ENCODE results near the gene PRCC. TPM values are rescaled to one million over a fixed set of nuclear protein-coding genes. Genes with fewer than 3 reads are reported as not detected.

PRCC gene
- total and polyA plus RNA-seq, 12 donors, result 32.1 to 56.9 (median 44.2) TPM

DNA sequence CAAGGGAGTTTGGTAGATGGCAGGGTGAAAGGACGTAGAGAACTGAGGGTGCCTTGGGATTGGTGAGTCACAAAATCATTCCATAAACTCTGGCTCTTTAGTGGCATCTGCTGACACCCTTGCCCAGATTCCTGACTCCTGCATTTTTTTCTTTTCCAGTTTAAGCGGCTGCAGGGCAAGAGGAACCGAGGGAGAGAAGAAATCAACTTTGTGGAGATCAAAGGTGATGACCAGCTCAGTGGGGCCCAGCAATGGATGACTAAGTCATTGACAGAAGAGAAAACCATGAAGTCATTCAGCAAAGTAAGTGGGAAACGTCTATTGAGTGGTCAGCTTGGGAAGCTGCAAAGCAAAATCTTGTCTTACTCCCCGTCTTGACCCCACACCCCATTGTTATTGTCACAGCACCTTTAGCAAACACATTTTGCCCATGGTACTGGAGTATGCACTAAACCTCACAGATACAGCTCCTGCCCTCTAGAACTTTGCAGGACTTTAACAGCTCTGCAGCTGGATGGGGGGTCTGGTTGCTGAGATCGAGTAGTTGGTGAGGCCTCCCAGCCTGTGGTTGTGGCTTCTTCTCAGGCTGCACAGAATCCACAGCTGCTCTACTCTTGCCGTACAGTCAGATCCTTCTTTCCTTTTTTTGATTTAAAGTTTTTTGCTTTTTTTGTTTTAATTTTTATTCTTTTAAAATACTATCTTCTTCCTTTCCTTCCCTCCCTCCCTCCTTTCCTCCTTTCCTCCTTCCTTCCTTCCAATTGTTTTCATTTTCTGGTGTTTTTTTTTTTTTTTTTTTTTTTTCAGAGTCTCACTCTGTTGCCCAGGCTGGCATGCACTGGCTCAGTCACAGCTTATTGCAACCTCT lies 27.4 kb downstream of the PRCC start:
- H3K4me3 ChIP-seq, result no peak overlapping the region
- intact Hi-C loops (cut with DNase I), result loop anchor here in 1 of 10 donors (5.0 kb wide), 1 partner anchor 68 kb away; the partner anchor contains the start of gene NTRK1
- no peaks in the 10 kb centered on the region for H3K27me3 ChIP-seq
- ATAC-seq (no peak), DNase-seq (no peak)
- no peaks in the 10 kb centered on the region for H3K4me1 ChIP-seq
- no peaks in the 10 kb centered on the region for H3K9me3 ChIP-seq
- no peak overlapping the region for H3K27ac ChIP-seq
- TF ChIP-seq, protein P1, sequence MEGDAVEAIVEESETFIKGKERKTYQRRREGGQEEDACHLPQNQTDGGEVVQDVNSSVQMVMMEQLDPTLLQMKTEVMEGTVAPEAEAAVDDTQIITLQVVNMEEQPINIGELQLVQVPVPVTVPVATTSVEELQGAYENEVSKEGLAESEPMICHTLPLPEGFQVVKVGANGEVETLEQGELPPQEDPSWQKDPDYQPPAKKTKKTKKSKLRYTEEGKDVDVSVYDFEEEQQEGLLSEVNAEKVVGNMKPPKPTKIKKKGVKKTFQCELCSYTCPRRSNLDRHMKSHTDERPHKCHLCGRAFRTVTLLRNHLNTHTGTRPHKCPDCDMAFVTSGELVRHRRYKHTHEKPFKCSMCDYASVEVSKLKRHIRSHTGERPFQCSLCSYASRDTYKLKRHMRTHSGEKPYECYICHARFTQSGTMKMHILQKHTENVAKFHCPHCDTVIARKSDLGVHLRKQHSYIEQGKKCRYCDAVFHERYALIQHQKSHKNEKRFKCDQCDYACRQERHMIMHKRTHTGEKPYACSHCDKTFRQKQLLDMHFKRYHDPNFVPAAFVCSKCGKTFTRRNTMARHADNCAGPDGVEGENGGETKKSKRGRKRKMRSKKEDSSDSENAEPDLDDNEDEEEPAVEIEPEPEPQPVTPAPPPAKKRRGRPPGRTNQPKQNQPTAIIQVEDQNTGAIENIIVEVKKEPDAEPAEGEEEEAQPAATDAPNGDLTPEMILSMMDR (IDR thresholded peaks at IDR 0.05), result no peak
- WGBS, 2 donors, result 78 to 87% methylated on average over 7 of the region's 7 CpGs
- peaks cover 5 to 100% (median 73%) of the 10 kb centered on the region in 9 donors for H3K36me3 ChIP-seq

DNA sequence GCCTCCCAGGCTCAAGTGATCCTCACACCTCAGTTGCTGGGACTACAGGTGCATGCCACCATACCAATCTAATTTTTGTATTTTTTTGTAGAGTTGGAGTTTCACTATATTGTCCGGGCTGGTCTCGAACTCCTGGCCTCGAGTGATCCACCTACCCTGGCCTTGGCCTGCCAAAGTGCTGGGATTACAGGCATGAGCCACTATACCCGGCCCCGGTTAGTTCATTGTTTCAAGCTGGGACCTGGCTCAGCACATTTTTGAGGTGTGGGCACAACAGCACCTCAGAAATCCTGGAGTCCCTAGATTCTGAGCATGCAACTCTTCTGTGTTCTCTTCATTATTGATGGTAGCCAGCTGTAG lies 28.0 kb downstream of the PRCC start:
- Histone ChIP-seq H3K4me3 (no peak overlapping the region), H3K27me3 (no peaks in the 10 kb centered on the region), H3K9me3 (no peaks in the 10 kb centered on the region), H3K4me1 (peaks cover 0 to 5% (median 1%) of the 10 kb centered on the region in 9 donors), H3K27ac (no peak overlapping the region), H3K36me3 (peaks cover 5 to 100% (median 68%) of the 10 kb centered on the region in 9 donors)
- DNase-seq (no peak), ATAC-seq (no peak)
- intact Hi-C loops (cut with DNase I), result loop anchor here in 1 of 10 donors (5.0 kb wide), 1 partner anchor 67 kb away; the partner anchor contains the start of gene NTRK1
- TF ChIP-seq, protein P1 (IDR thresholded peaks at IDR 0.05), result no peak
- WGBS, 2 donors, result 95 to 96% methylated on average over 5 of the region's 5 CpGs

DNA sequence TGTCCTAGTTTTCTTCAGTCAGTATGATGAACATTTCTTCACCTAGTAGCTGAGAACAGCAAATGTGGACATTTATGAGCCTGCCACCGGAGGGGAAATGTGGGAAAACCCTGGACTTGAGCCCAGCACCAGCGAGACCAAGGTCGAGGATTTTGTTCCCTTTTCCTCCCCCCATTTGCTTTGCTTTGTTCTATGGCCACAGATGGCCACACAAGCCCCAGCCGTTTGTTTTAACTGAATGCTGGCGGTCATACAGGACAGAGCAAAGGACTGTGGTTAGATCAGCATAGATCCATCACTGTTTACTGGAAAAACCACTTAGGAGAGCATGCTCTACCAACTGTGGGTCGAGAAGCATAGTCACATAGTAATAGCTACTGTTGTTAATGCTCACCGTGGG lies 28.5 kb downstream of the PRCC start:
- peaks cover 5 to 100% (median 70%) of the 10 kb centered on the region in 9 donors for H3K36me3 ChIP-seq
- 56 to 61% methylated on average over 7 of the region's 7 CpGs for whole genome bisulfite sequencing, 2 donors
- no peaks in the 10 kb centered on the region for H3K27me3 ChIP-seq
- no peak overlapping the region for H3K4me3 ChIP-seq
- H3K27ac ChIP-seq, result no peak overlapping the region
- H3K9me3 ChIP-seq, result no peaks in the 10 kb centered on the region
- H3K4me1 ChIP-seq, result peaks cover under 1 to 10% (median 5%) of the 10 kb centered on the region in 9 donors
- TF ChIP-seq, protein P1 (IDR thresholded peaks at IDR 0.05), result no peak
- DNase-seq, result no peak
- no peak for ATAC-seq
- intact Hi-C loops (cut with DNase I), result loop anchor here in 2 of 10 donors (2.0 to 5.0 kb wide), 2 partner anchors 67 to 95 kb away; partner anchors contain the start of gene NTRK1 (in 1 of the 2)

DNA sequence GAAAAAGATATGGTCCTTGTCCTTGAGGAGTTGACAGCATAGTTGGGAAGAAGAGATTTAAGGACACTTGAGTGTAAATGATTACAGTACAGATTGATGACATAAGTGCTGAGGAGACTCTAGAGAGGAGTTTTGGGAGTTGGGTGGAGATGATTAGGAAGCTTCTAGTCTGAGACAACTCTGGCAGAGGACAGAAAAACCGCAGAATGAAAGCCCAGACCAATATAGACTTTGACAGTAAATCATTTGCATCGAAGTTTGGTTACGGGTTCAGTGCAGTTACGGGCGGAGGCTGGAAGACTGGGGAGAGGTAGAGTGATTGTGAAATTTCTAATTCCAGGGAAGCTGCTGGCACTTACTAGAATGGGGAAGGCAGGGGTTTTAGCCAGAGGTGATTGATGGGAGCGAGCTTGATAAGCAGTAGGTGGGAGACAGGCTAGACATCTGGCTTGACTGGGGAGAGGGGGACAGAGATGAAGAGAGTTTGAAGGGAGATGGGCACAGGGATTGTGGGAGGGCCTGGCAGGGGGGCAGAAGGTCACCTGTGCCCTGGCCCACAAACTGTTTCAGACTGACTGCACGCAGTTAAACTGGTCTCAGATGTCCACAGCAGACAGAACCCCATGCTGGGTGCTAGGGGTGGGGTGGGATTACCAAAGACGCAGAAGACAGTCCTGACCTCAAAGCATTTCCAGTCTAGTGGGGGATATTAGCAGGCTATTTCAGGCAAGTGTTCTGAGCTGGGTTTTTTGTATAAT lies 29.2 kb downstream of the PRCC start:
- Histone ChIP-seq H3K9me3 (no peaks in the 10 kb centered on the region), H3K4me1 (peaks cover 2 to 17% (median 13%) of the 10 kb centered on the region in 9 donors), H3K36me3 (peaks cover 5 to 100% (median 74%) of the 10 kb centered on the region in 9 donors), H3K4me3 (no peak overlapping the region), H3K27me3 (no peaks in the 10 kb centered on the region), H3K27ac (no peak overlapping the region)
- TF ChIP-seq, protein P1 (IDR thresholded peaks at IDR 0.05), result no peak
- DNase-seq (no peak), ATAC-seq (no peak)
- intact Hi-C loops (cut with DNase I), result loop anchor here in 2 of 10 donors (2.0 to 5.0 kb wide), 2 partner anchors 66 to 94 kb away; partner anchors contain the start of gene NTRK1 (in 1 of the 2)
- WGBS, 2 donors, result 88 to 92% methylated on average over 8 of the region's 8 CpGs

Measured in heart right ventricle (tissue), 16 donors.